ENCODE measurements around the gene BIRC3.

BIRC3 gene

GRCh38 chr11:102307727-102308038 lies 9.6 kb upstream of the BIRC3 start:
- Mint-ChIP-seq H3K27me3 (no peaks in the 10 kb centered on the region), H3K9me3 (peaks cover 13% of the 10 kb centered on the region), H3K4me1 (peaks cover 42% of the 10 kb centered on the region), H3K36me3 (peaks cover 16% of the 10 kb centered on the region), H3K4me3 (no peak overlapping the region), H3K27ac (peak overlapping the region; percentile 67)
- no peak for ATAC-seq

GRCh38 chr11:102309621-102310541 lies 7.4 kb upstream of the BIRC3 start:
- H3K9me3 Mint-ChIP-seq, result peaks cover 2% of the 10 kb centered on the region
- no peaks in the 10 kb centered on the region for H3K36me3 Mint-ChIP-seq
- H3K27ac Mint-ChIP-seq, result no peak overlapping the region
- no peaks in the 10 kb centered on the region for H3K27me3 Mint-ChIP-seq
- no peak for ATAC-seq
- no peak overlapping the region for H3K4me3 Mint-ChIP-seq
- peaks cover 45% of the 10 kb centered on the region for H3K4me1 Mint-ChIP-seq

GRCh38 chr11:102312667-102313066 lies 4.6 kb upstream of the BIRC3 start:
- no peaks in the 10 kb centered on the region for H3K27me3 Mint-ChIP-seq
- H3K27ac Mint-ChIP-seq, result peak overlapping the region; percentile 97
- H3K36me3 Mint-ChIP-seq, result peaks cover 6% of the 10 kb centered on the region
- H3K4me1 Mint-ChIP-seq, result peaks cover 35% of the 10 kb centered on the region
- H3K4me3 Mint-ChIP-seq, result no peak overlapping the region
- ATAC-seq, result no peak
- H3K9me3 Mint-ChIP-seq, result no peaks in the 10 kb centered on the region

GRCh38 chr11:102313238-102313940 lies 3.9 kb upstream of the BIRC3 start:
- Mint-ChIP-seq H3K4me3 (peak overlapping the region; percentile 55), H3K27me3 (no peaks in the 10 kb centered on the region), H3K36me3 (peaks cover 10% of the 10 kb centered on the region), H3K4me1 (peaks cover 35% of the 10 kb centered on the region), H3K9me3 (no peaks in the 10 kb centered on the region), H3K27ac (peak overlapping the region; percentile 97)
- ATAC-seq, result no peak

- peaks cover 41% of the 10 kb centered on the region for H3K4me1 Mint-ChIP-seq
- no peaks in the 10 kb centered on the region for H3K27me3 Mint-ChIP-seq
- H3K9me3 Mint-ChIP-seq, result no peaks in the 10 kb centered on the region
- H3K4me3 Mint-ChIP-seq, result no peak overlapping the region
- H3K36me3 Mint-ChIP-seq, result peaks cover 24% of the 10 kb centered on the region
- ATAC-seq, result no peak
- H3K27ac Mint-ChIP-seq, result peak overlapping the region; percentile 97
Measured at GRCh38 chr11:102314784-102315183, 2.5 kb upstream of the BIRC3 start.

- no peaks in the 10 kb centered on the region for H3K27me3 Mint-ChIP-seq
- peak overlapping the region; percentile 97 for H3K27ac Mint-ChIP-seq
- H3K4me3 Mint-ChIP-seq, result peak overlapping the region; percentile 97
- no peak for ATAC-seq
- peaks cover 36% of the 10 kb centered on the region for H3K36me3 Mint-ChIP-seq
- peaks cover 50% of the 10 kb centered on the region for H3K4me1 Mint-ChIP-seq
- H3K9me3 Mint-ChIP-seq, result no peaks in the 10 kb centered on the region
Measured at GRCh38 chr11:102316346-102316904, 859 bp upstream of the BIRC3 start.

GRCh38 chr11:102317768-102318103 lies 452 bp downstream of the BIRC3 start:
- H3K36me3 Mint-ChIP-seq, result peaks cover 49% of the 10 kb centered on the region
- no peak for ATAC-seq
- no peaks in the 10 kb centered on the region for H3K27me3 Mint-ChIP-seq
- peak overlapping the region; percentile 97 for H3K27ac Mint-ChIP-seq
- no peaks in the 10 kb centered on the region for H3K9me3 Mint-ChIP-seq
- H3K4me3 Mint-ChIP-seq, result peak overlapping the region; percentile 97
- H3K4me1 Mint-ChIP-seq, result peaks cover 62% of the 10 kb centered on the region

- peak; percentile 42 for ATAC-seq
- peaks cover 58% of the 10 kb centered on the region for H3K4me1 Mint-ChIP-seq
- peak overlapping the region; percentile 97 for H3K27ac Mint-ChIP-seq
- no peaks in the 10 kb centered on the region for H3K9me3 Mint-ChIP-seq
- H3K27me3 Mint-ChIP-seq, result no peaks in the 10 kb centered on the region
- H3K4me3 Mint-ChIP-seq, result peak overlapping the region; percentile 97
- peaks cover 53% of the 10 kb centered on the region for H3K36me3 Mint-ChIP-seq
Measured at GRCh38 chr11:102318469-102318868, 1.2 kb downstream of the BIRC3 start.

- no peak for ATAC-seq
- no peaks in the 10 kb centered on the region for H3K27me3 Mint-ChIP-seq
- H3K36me3 Mint-ChIP-seq, result peaks cover 55% of the 10 kb centered on the region
- H3K4me1 Mint-ChIP-seq, result peaks cover 58% of the 10 kb centered on the region
- peak overlapping the region; percentile 97 for H3K4me3 Mint-ChIP-seq
- no peaks in the 10 kb centered on the region for H3K9me3 Mint-ChIP-seq
- peak overlapping the region; percentile 97 for H3K27ac Mint-ChIP-seq
Measured at GRCh38 chr11:102319544-102319943, 2.3 kb downstream of the BIRC3 start.

- Mint-ChIP-seq H3K27me3 (no peaks in the 10 kb centered on the region), H3K4me3 (peak overlapping the region; percentile 97), H3K9me3 (no peaks in the 10 kb centered on the region), H3K36me3 (peaks cover 60% of the 10 kb centered on the region), H3K27ac (peak overlapping the region; percentile 97), H3K4me1 (peaks cover 60% of the 10 kb centered on the region)
- no peak for ATAC-seq
Measured at GRCh38 chr11:102320188-102320587, 2.9 kb downstream of the BIRC3 start.

GRCh38 chr11:102320679-102321078 lies 3.4 kb downstream of the BIRC3 start:
- H3K27me3 Mint-ChIP-seq, result no peaks in the 10 kb centered on the region
- H3K9me3 Mint-ChIP-seq, result no peaks in the 10 kb centered on the region
- peak overlapping the region; percentile 97 for H3K4me3 Mint-ChIP-seq
- no peak for ATAC-seq
- peaks cover 60% of the 10 kb centered on the region for H3K36me3 Mint-ChIP-seq
- peak overlapping the region; percentile 97 for H3K27ac Mint-ChIP-seq
- peaks cover 56% of the 10 kb centered on the region for H3K4me1 Mint-ChIP-seq

- Mint-ChIP-seq H3K27ac (peak overlapping the region; percentile 97), H3K9me3 (no peaks in the 10 kb centered on the region), H3K4me3 (peak overlapping the region; percentile 80), H3K36me3 (peaks cover 62% of the 10 kb centered on the region), H3K27me3 (no peaks in the 10 kb centered on the region), H3K4me1 (peaks cover 50% of the 10 kb centered on the region)
- no peak for ATAC-seq
Measured at GRCh38 chr11:102322560-102322959, 5.3 kb downstream of the BIRC3 start.

GRCh38 chr11:102323542-102324251 lies 6.4 kb downstream of the BIRC3 start:
- no peaks in the 10 kb centered on the region for H3K9me3 Mint-ChIP-seq
- H3K4me3 Mint-ChIP-seq, result no peak overlapping the region
- H3K27ac Mint-ChIP-seq, result no peak overlapping the region
- H3K4me1 Mint-ChIP-seq, result peaks cover 50% of the 10 kb centered on the region
- peaks cover 55% of the 10 kb centered on the region for H3K36me3 Mint-ChIP-seq
- no peaks in the 10 kb centered on the region for H3K27me3 Mint-ChIP-seq
- ATAC-seq, result no peak

GRCh38 chr11:102325088-102325487 lies 7.8 kb downstream of the BIRC3 start:
- Mint-ChIP-seq H3K27me3 (no peaks in the 10 kb centered on the region), H3K36me3 (peaks cover 50% of the 10 kb centered on the region), H3K4me1 (peaks cover 43% of the 10 kb centered on the region), H3K9me3 (no peaks in the 10 kb centered on the region), H3K27ac (no peak overlapping the region), H3K4me3 (no peak overlapping the region)
- ATAC-seq, result no peak

- Mint-ChIP-seq H3K4me1 (peaks cover 25% of the 10 kb centered on the region), H3K4me3 (no peak overlapping the region), H3K36me3 (peaks cover 54% of the 10 kb centered on the region), H3K9me3 (no peaks in the 10 kb centered on the region), H3K27me3 (no peaks in the 10 kb centered on the region), H3K27ac (no peak overlapping the region)
- ATAC-seq, result no peak
Measured at GRCh38 chr11:102328748-102329147, 11.5 kb downstream of the BIRC3 start.
